Neutrophil (primary cell): ENCODE data around the gene EHMT1.
A peak's percentile ranks its signal among the peaks of the same experiment; 100 is the strongest.
"Not testable (repeated sequence)": the region's sequence is repeated elsewhere in the genome, so short reads cannot be mapped to it uniquely, and the experiment has no call there.

ENCODE experiments used
- H3K27ac ChIP-seq: fragments of 200-600 bp; sonication (generic); 2 replicates; pipeline ENCODE4 v1.5.1; 2016; ENCODE audit warnings: mild to moderate bottlenecking, moderate library complexity
- H3K27me3 ChIP-seq: fragments of 200-600 bp; sonication (generic); 2 replicates; pipeline ENCODE4 v1.6.0; 2016; ENCODE audit warnings: mild to moderate bottlenecking
- H3K36me3 ChIP-seq: fragments of 200-600 bp; sonication (generic); 2 replicates; pipeline ENCODE4 v1.5.1; 2017
- H3K4me1 ChIP-seq, 2 experiments: fragments of 200-600 bp in 1 of 2; sonication (generic) in 1 of 2; 1 replicate in 1 of 2; 2 replicates in 1 of 2; pipeline versions ENCODE4 v1.5.1 to v1.6.1; 2013 to 2016; ENCODE audit warnings: low read depth in 1 of 2, low read length in 1 of 2, mild to moderate bottlenecking in 1 of 2, moderate library complexity in 1 of 2; ENCODE audit not compliant: control insufficient read depth in 1 of 2, insufficient read depth in 1 of 2
- H3K4me3 ChIP-seq, 2 experiments: fragments of 200-600 bp in 1 of 2; sonication (generic) in 1 of 2; 1 replicate in 1 of 2; 2 replicates in 1 of 2; pipeline ENCODE4 v1.5.1; 2013 to 2016; ENCODE audit warnings: low read depth in 1 of 2, low read length in 1 of 2, mild to moderate bottlenecking in 1 of 2, moderate library complexity in 1 of 2
- H3K9me3 ChIP-seq: fragments of 200-600 bp; sonication (generic); 2 replicates; pipeline ENCODE4 v1.5.1; 2016
- TF ChIP-seq, protein P1 (sequence below): fragments of 200-600 bp; sonication (generic); IDR thresholded peaks from 2 replicates; pipeline ENCODE4 v1.5.1; 2016; ENCODE audit warnings: antibody characterized with exemption

The EHMT1 gene

DNA sequence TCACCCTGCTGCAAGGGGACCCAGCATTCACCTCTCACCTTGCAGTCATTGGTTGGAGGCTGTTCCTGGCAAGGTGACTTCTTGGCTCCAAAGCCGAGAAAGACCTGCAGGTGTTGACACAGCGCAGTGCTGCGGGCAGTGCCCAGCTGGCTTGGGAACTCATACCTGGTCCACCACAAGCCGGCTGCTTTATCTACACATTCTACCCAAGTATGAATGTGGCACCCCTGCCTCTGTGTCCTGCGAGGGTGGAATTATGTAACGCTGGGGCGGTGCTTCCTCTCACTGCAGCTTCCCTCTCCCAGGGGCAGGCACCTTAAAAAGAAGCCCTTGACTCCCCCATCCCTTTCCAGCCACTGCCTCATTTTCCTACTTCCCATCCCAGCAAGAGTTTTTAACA is 26.0 kb upstream of the EHMT1 start:
- peaks cover 4% of the 10 kb centered on the region for H3K27me3 ChIP-seq
- H3K4me1 ChIP-seq = peaks cover 28 to 33% of the 10 kb centered on the region in 2 experiments
- no peaks in the 10 kb centered on the region for H3K36me3 ChIP-seq
- peak overlapping the region in 1 of 2 experiments; percentile 15 for H3K4me3 ChIP-seq
- TF ChIP-seq, protein P1, sequence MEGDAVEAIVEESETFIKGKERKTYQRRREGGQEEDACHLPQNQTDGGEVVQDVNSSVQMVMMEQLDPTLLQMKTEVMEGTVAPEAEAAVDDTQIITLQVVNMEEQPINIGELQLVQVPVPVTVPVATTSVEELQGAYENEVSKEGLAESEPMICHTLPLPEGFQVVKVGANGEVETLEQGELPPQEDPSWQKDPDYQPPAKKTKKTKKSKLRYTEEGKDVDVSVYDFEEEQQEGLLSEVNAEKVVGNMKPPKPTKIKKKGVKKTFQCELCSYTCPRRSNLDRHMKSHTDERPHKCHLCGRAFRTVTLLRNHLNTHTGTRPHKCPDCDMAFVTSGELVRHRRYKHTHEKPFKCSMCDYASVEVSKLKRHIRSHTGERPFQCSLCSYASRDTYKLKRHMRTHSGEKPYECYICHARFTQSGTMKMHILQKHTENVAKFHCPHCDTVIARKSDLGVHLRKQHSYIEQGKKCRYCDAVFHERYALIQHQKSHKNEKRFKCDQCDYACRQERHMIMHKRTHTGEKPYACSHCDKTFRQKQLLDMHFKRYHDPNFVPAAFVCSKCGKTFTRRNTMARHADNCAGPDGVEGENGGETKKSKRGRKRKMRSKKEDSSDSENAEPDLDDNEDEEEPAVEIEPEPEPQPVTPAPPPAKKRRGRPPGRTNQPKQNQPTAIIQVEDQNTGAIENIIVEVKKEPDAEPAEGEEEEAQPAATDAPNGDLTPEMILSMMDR = no peak
- H3K27ac ChIP-seq = peak overlapping the region; percentile 50
- H3K9me3 ChIP-seq = no peaks in the 10 kb centered on the region

DNA sequence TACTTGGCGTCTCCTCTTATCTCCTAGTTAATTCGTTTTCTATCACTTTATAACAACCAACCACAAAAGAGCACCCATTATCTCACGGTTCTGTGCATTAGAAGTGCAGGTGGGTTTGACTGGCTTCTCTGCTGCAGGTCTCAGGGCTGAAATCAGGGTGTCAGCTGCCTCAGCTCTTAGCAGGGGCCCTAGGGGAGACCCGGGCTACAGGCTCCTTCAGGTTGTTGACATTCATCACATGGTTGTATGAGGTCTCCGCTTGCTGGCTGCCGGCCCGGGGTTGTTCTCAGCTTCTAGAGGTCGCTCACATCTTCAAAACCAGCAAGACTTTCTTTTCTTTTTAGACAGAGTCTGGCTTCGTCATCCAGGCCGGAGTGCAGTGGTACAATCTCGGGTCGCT is 25.6 kb upstream of the EHMT1 start:
- H3K27ac ChIP-seq = peak overlapping the region; percentile 50
- H3K4me1 ChIP-seq = peaks cover 28 to 33% of the 10 kb centered on the region in 2 experiments
- no peaks in the 10 kb centered on the region for H3K36me3 ChIP-seq
- H3K9me3 ChIP-seq = no peaks in the 10 kb centered on the region
- H3K4me3 ChIP-seq = peak overlapping the region in 1 of 2 experiments; percentile 15
- TF ChIP-seq, protein P1 = no peak
- peaks cover 4% of the 10 kb centered on the region for H3K27me3 ChIP-seq

DNA sequence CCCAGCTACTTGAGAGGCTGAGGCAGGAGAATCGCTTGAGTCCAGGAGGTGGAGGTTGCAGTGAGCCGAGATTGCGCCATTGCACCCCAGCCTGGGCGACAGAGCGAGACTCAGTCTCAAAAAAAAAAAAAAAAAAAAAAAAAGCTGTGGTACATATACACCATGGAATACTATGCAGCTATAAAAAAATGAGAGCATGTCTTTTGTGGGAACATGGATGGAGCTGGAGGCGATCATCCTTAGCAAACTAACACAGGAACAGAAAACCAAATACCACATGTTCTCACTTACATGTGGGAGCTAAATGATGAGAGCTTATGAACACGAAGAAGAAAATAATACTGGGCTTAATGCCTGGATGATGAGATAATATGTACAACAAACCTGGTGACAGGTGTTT is 22.2 kb upstream of the EHMT1 start:
- H3K4me3 ChIP-seq, H3K27ac ChIP-seq, H3K36me3 ChIP-seq, H3K27me3 ChIP-seq, H3K9me3 ChIP-seq: not testable (repeated sequence)
- peaks cover 12 to 14% of the 10 kb centered on the region in 2 experiments for H3K4me1 ChIP-seq

DNA sequence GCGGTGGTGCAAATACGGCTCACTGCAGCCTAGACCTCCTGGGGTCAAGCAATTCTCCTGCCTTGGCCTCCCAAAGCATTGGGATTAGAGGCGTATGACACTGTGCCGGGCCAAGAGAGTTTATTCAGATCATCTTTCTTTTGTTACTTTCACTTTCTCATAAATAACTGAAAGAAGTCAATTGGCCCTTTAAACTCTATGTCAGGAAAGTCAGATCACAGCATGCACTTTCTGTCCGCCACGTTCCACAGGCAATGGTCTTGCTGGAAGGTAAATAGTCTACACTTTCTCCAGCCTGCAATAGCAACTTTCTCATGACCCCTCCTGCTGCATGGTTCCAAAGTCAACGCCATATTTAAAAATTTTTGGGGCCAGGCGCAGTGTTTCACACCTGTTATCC is 19.9 kb upstream of the EHMT1 start:
- Histone ChIP-seq H3K4me1 (peaks cover 12 to 13% of the 10 kb centered on the region in 2 experiments), H3K4me3 (no peak overlapping the region), H3K36me3 (no peaks in the 10 kb centered on the region), H3K9me3 (no peaks in the 10 kb centered on the region), H3K27ac (no peak overlapping the region), H3K27me3 (no peaks in the 10 kb centered on the region)
- TF ChIP-seq, protein P1 = no peak

DNA sequence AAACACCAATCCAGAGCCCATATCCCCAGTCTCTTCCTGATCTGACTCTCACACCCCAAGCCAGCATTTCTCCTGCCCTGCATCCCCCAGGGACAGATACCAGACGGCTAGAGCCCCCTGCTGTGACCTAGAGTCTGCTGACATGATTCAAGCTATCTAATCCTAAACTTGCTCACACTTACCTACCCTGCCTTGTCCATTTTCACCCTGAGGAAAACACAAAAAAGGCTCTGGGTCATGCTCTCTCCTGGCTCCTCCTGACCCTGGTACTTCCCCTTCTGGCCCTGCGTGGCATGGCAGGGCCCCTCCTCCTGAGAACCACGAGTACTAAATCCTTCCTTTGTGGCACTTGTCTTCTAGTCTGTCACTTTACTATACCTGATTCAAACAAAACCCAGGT is 16.1 kb upstream of the EHMT1 start:
- H3K36me3 ChIP-seq = no peaks in the 10 kb centered on the region
- no peaks in the 10 kb centered on the region for H3K9me3 ChIP-seq
- peaks cover 29 to 37% of the 10 kb centered on the region in 2 experiments for H3K4me1 ChIP-seq
- H3K27ac ChIP-seq = peak overlapping the region; percentile 59
- TF ChIP-seq, protein P1 = peak; percentile 43
- H3K27me3 ChIP-seq = no peaks in the 10 kb centered on the region
- no peak overlapping the region for H3K4me3 ChIP-seq

DNA sequence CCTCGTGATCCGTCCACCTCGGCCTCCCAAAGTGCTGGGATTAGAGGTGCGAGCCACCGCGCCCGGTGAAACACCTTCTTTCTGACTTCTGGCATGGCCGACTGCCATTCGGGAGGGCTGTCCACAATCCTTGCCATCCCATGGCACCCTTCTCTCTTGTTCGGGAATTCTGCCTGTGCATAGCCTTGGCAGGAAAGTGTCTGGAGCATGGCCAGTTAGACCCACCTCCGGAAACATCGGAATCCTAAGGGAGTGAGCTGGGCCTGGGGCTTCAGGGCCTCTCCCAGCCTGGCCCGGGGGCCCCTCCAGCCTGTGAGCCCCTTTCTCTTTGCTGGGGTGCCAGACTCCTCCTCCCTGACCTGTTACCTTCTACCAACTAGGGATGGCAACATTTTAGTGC is 14.9 kb upstream of the EHMT1 start:
- H3K27me3 ChIP-seq = no peaks in the 10 kb centered on the region
- H3K4me3 ChIP-seq = no peak overlapping the region
- peak overlapping the region; percentile 6 for H3K27ac ChIP-seq
- H3K4me1 ChIP-seq = peaks cover 41 to 49% of the 10 kb centered on the region in 2 experiments
- H3K36me3 ChIP-seq = no peaks in the 10 kb centered on the region
- TF ChIP-seq, protein P1 = no peak
- H3K9me3 ChIP-seq = no peaks in the 10 kb centered on the region
